CD14-positive monocyte (primary cell): ENCODE data around the gene COL24A1. TPM values are rescaled to one million over a fixed set of nuclear protein-coding genes. Genes with fewer than 3 reads are reported as not detected.

Source experiments
- DNase-seq, 3 donors: peaks; one replicate each; pipeline ENCODE4 v3.0.0-alpha.2; 2011 to 2022
- H2AFZ ChIP-seq: 2 replicates; pipeline ENCODE4 v1.6.0; 2012; ENCODE audit warnings: mild to moderate bottlenecking, low read depth, low read length, inconsistent platforms; ENCODE audit not compliant: insufficient read depth, poor library complexity, severe bottlenecking
- H3K27ac ChIP-seq, 2 donors: 1 replicate in 1 of 2; 2 replicates in 1 of 2; pipeline ENCODE4 v1.5.1; 2012 to 2013; ENCODE audit warnings: low read length in 2 of 2, control low read depth in 1 of 2, inconsistent platforms in 1 of 2, low read depth in 1 of 2, mild to moderate bottlenecking in 1 of 2
- H3K27me3 ChIP-seq, 2 donors: one replicate each; pipeline versions ENCODE4 v1.6.0 to v1.6.1; 2011 to 2013; ENCODE audit warnings: low read length in 2 of 2; ENCODE audit not compliant: control insufficient read depth in 2 of 2, insufficient read depth in 2 of 2
- H3K36me3 ChIP-seq, 2 donors: replicated peaks in 1 of 2; 1 replicate in 1 of 2; 2 replicates in 1 of 2; pipeline versions ENCODE4 v1.5.1 to v1.6.1; 2012 to 2013; ENCODE audit warnings: low read length in 2 of 2, control low read depth in 1 of 2, inconsistent platforms in 1 of 2, mild to moderate bottlenecking in 1 of 2; ENCODE audit not compliant: insufficient read depth in 2 of 2, control insufficient read depth in 1 of 2
- H3K4me1 ChIP-seq, 2 donors: 1 replicate in 1 of 2; 2 replicates in 1 of 2; pipeline versions ENCODE4 v1.5.1 to v1.6.1; 2012 to 2013; ENCODE audit warnings: low read length in 2 of 2, control low read depth in 1 of 2, inconsistent platforms in 1 of 2, mild to moderate bottlenecking in 1 of 2, moderate library complexity in 1 of 2; ENCODE audit not compliant: insufficient read depth in 2 of 2, control insufficient read depth in 1 of 2
- H3K4me2 ChIP-seq: replicated peaks from 2 replicates; pipeline ENCODE3; 2012; ENCODE audit warnings: low read length, moderate library complexity, mild to moderate bottlenecking; ENCODE audit not compliant: poor library complexity, severe bottlenecking; ENCODE audit errors: extremely low read depth
- H3K4me3 ChIP-seq, 3 experiments: fragments of 200-600 bp in 1 of 3; sonication (generic) in 1 of 3; replicated peaks in 1 of 3; 1 replicate in 2 of 3; 2 replicates in 1 of 3; pipeline ENCODE4 v1.5.1; 2011 to 2013; ENCODE audit warnings: low read length in 3 of 3, mild to moderate bottlenecking in 3 of 3, control low read depth in 2 of 3, low read depth in 2 of 3, inconsistent platforms in 1 of 3, moderate library complexity in 1 of 3
- H3K79me2 ChIP-seq: 2 replicates; pipeline ENCODE4 v1.6.0; 2012; ENCODE audit warnings: mild to moderate bottlenecking, control low read depth, inconsistent platforms, low read length, moderate library complexity; ENCODE audit not compliant: insufficient read depth
- H3K9ac ChIP-seq: 2 replicates; pipeline ENCODE4 v1.6.0; 2017; ENCODE audit warnings: low read length, mild to moderate bottlenecking; ENCODE audit not compliant: insufficient read depth, poor library complexity, severe bottlenecking
- H3K9me3 ChIP-seq, 2 donors: replicated peaks in 1 of 2; 1 replicate in 1 of 2; 2 replicates in 1 of 2; pipeline versions ENCODE4 v1.5.1 to v1.6.1; 2012 to 2013; ENCODE audit warnings: low read length in 2 of 2, control low read depth in 1 of 2; ENCODE audit not compliant: control insufficient read depth in 1 of 2, insufficient read depth in 1 of 2
- H4K20me1 ChIP-seq: 2 replicates; pipeline ENCODE4 v1.6.0; 2012; ENCODE audit warnings: mild to moderate bottlenecking, low read length, control low read depth, moderate library complexity; ENCODE audit not compliant: insufficient read depth
- H3K27ac Mint-ChIP-seq, 7 donors: one replicate each; pipeline ENCODE4 v1.8.0; 2020; ENCODE audit warnings: mild to moderate bottlenecking in 7 of 7, mixed read lengths in 7 of 7, moderate library complexity in 6 of 7, inconsistent platforms in 2 of 7
- H3K27me3 Mint-ChIP-seq, 3 donors: one replicate each; pipeline ENCODE4 v1.8.0; 2021 to 2022; ENCODE audit warnings: low read depth in 3 of 3, mild to moderate bottlenecking in 3 of 3, mixed read lengths in 3 of 3, moderate library complexity in 3 of 3, inconsistent platforms in 1 of 3
- H3K36me3 Mint-ChIP-seq, 2 donors: one replicate each; pipeline ENCODE4 v1.8.0; 2020; ENCODE audit warnings: mixed read lengths in 2 of 2, inconsistent platforms in 1 of 2, mild to moderate bottlenecking in 1 of 2
- H3K4me1 Mint-ChIP-seq: one replicate; pipeline ENCODE4 v1.8.0; 2020; ENCODE audit warnings: mild to moderate bottlenecking, mixed read lengths
- H3K4me3 Mint-ChIP-seq, 2 donors: one replicate each; pipeline ENCODE4 v1.8.0; 2020; ENCODE audit warnings: mild to moderate bottlenecking in 2 of 2, mixed read lengths in 2 of 2, moderate library complexity in 1 of 2
- H3K9me3 Mint-ChIP-seq, 7 donors: one replicate each; pipeline ENCODE4 v1.8.0; 2020 to 2022; ENCODE audit warnings: mixed read lengths in 7 of 7, mild to moderate bottlenecking in 6 of 7, moderate library complexity in 6 of 7, inconsistent platforms in 2 of 7
- WGBS: methylation state at CpG from one replicate; pipeline ENCODE4 v1.1.5; 2013; ENCODE audit warnings: missing lambda C conversion rate; ENCODE audit not compliant: insufficient coverage; 5-methylcytosine and 5-hydroxymethylcytosine counted together
- intact Hi-C, 2 donors: fragments of 100-400 bp; cut with micrococcal nuclease; formaldehyde crosslinking; loops; one replicate each; pipeline versions ENCODE4 v1.15.0 to v1.15.1; 2023
- polyA plus RNA-seq, 3 donors: library from polyadenylated mRNA; depleted of rRNA in 1 of 3; unstranded in 2 of 3; stranded (reverse) in 1 of 3; fragments of 300-500 nt in 2 of 3; fragments of >200 nt in 1 of 3; fragmentation: Illumina TruSeq in 2 of 3; gene quantifications; 1 replicate in 2 of 3; 2 replicates in 1 of 3; pipeline ENCODE4 v1.2.3, GENCODE V29; 2012 to 2021
- TF ChIP-seq, protein P1 (sequence below): fragments of 200-600 bp; IDR thresholded peaks from one replicate; pipeline ENCODE4 v1.8.0; 2022; ENCODE audit warnings: antibody characterized with exemption, mild to moderate bottlenecking

The COL24A1 gene
- polyA plus RNA-seq, 3 donors: 0.05 to 0.13 TPM; not detected in 1

GRCh38 chr1:86195281-86195680, 38.7 kb upstream of the COL24A1 start:
- 90% methylated on average over 2 of the region's 2 CpGs for WGBS
- peaks cover 0 to 2% (median 0%) of the 10 kb centered on the region in 7 donors for H3K9me3 Mint-ChIP-seq

DNA sequence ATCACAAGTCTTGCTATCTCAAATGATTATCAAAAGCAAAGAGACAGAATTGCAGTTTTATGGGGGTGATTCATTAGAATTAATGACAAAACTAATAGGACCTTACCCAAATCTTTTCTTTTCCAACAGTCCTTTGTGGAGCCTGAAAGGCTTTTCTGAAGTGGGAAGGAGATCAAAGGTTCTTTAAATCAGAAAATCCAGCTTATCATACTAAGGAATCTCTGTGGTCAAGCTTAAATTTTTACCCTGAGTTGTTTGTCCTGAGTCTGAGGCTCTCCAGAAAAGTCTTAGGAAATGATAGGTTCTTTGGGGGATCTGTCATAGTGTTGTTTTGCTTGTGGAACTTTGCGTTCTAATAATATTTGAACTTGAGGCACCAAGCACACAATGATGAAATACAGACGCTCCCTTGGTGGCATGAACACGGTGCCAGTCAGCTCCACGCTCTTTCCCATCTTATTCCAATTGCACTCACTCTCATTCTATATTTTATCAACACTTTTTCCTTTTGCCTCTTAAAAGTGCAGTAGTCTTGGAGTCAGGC, 38.0 kb upstream of the COL24A1 start:
- no peak overlapping the region for H3K27ac ChIP-seq
- TF ChIP-seq, protein P1, sequence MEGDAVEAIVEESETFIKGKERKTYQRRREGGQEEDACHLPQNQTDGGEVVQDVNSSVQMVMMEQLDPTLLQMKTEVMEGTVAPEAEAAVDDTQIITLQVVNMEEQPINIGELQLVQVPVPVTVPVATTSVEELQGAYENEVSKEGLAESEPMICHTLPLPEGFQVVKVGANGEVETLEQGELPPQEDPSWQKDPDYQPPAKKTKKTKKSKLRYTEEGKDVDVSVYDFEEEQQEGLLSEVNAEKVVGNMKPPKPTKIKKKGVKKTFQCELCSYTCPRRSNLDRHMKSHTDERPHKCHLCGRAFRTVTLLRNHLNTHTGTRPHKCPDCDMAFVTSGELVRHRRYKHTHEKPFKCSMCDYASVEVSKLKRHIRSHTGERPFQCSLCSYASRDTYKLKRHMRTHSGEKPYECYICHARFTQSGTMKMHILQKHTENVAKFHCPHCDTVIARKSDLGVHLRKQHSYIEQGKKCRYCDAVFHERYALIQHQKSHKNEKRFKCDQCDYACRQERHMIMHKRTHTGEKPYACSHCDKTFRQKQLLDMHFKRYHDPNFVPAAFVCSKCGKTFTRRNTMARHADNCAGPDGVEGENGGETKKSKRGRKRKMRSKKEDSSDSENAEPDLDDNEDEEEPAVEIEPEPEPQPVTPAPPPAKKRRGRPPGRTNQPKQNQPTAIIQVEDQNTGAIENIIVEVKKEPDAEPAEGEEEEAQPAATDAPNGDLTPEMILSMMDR: no peak

More at GRCh38 chr1:86195281-86195680, 38.7 kb upstream of the COL24A1 start:
- H3K4me3 ChIP-seq: no peak overlapping the region
- H3K27ac Mint-ChIP-seq: no peak overlapping the region
- no peak overlapping the region for H2AFZ ChIP-seq
- H3K4me3 Mint-ChIP-seq: no peak overlapping the region
- intact Hi-C loops: no loop called here
- H3K79me2 ChIP-seq: no peaks in the 10 kb centered on the region
- H3K4me1 Mint-ChIP-seq: no peaks in the 10 kb centered on the region
- TF ChIP-seq, protein P1: no peak
- H3K4me1 ChIP-seq: no peaks in the 10 kb centered on the region
- no peaks in the 10 kb centered on the region for H3K36me3 ChIP-seq
- H3K27ac ChIP-seq: no peak overlapping the region
- H3K9ac ChIP-seq: no peak overlapping the region
- H3K27me3 Mint-ChIP-seq: no peaks in the 10 kb centered on the region
- H3K9me3 ChIP-seq: no peaks in the 10 kb centered on the region
- H3K36me3 Mint-ChIP-seq: no peaks in the 10 kb centered on the region
- H4K20me1 ChIP-seq: no peaks in the 10 kb centered on the region
- H3K27me3 ChIP-seq: no peaks in the 10 kb centered on the region
- DNase-seq: no peak
- no peak overlapping the region for H3K4me2 ChIP-seq

More for the DNA sequence above, 38.0 kb upstream of the COL24A1 start:
- H2AFZ ChIP-seq: no peak overlapping the region
- H3K27me3 ChIP-seq: no peaks in the 10 kb centered on the region
- H3K79me2 ChIP-seq: no peaks in the 10 kb centered on the region
- WGBS: 89% methylated on average over 4 of the region's 4 CpGs
- H3K36me3 Mint-ChIP-seq: no peaks in the 10 kb centered on the region
- H4K20me1 ChIP-seq: no peaks in the 10 kb centered on the region
- intact Hi-C loops: no loop called here
- peaks cover 0 to 2% (median 0%) of the 10 kb centered on the region in 7 donors for H3K9me3 Mint-ChIP-seq
- no peaks in the 10 kb centered on the region for H3K27me3 Mint-ChIP-seq
- no peaks in the 10 kb centered on the region for H3K9me3 ChIP-seq
- no peak overlapping the region for H3K27ac Mint-ChIP-seq
- no peak overlapping the region for H3K9ac ChIP-seq
- H3K4me2 ChIP-seq: no peak overlapping the region
- no peaks in the 10 kb centered on the region for H3K4me1 Mint-ChIP-seq
- H3K36me3 ChIP-seq: no peaks in the 10 kb centered on the region
- DNase-seq: no peak
- no peak overlapping the region for H3K4me3 ChIP-seq
- H3K4me3 Mint-ChIP-seq: no peak overlapping the region
- no peaks in the 10 kb centered on the region for H3K4me1 ChIP-seq
